ENCODE results near the gene RANBP1.

RANBP1 gene

DNA sequence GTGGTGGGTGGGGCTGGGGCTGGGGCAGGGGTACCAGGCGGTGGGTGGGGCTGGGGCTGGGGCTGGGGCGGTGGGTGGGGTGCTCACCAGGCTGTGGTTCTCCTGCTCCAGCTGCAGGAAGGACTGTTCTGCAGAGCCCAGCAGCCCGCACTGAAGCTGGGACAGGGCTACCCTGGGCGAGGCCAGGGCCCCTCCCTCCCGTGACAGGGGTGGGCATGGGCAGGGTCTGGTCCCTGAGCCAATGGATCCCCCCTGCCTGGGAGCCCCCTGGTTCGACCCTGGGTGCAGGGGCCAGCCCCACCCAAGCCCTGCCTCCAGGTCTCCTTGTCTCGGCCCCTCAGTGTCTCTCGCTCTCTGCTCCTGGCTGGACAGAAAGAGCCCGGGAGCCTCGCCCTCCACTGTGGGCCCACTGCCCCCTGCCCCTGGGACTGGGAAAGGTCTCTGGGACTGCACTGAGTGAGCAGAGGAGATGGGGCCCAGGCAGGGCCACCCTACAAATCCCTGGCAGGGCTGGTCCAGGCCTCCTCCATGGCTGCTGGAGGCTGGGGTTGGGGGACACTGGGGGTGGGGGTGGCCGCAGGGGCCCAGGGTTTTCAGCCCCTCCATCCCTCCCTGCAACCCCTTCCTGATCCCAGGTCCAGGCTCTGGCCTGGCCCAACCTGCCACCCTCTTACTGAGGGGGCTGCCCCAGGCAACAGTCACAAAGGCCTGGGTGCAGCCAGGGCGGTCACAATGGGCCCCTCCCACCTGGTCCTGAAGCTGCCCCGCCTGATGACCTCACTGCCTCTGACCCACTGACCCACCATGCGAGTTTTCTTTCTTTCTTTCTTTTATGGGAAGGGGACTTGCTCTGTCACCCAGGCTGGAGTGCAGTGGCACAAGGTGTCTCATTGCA is 34.7 kb downstream of the RANBP1 start, which contains the start of gene CCDC188:
Gene CCDC188 (minus strand): TSS at position 675 of the 895 bp plus-strand sequence. CDS start 69 bp downstream, at position 606.
- DNase-seq (ENCODE audit: low read depth), result no peak
- no peak within 1 kb of the TSS for H3K4me3 ChIP-seq (ENCODE audit: low read depth, low read length)
- TF ChIP-seq, protein P1, sequence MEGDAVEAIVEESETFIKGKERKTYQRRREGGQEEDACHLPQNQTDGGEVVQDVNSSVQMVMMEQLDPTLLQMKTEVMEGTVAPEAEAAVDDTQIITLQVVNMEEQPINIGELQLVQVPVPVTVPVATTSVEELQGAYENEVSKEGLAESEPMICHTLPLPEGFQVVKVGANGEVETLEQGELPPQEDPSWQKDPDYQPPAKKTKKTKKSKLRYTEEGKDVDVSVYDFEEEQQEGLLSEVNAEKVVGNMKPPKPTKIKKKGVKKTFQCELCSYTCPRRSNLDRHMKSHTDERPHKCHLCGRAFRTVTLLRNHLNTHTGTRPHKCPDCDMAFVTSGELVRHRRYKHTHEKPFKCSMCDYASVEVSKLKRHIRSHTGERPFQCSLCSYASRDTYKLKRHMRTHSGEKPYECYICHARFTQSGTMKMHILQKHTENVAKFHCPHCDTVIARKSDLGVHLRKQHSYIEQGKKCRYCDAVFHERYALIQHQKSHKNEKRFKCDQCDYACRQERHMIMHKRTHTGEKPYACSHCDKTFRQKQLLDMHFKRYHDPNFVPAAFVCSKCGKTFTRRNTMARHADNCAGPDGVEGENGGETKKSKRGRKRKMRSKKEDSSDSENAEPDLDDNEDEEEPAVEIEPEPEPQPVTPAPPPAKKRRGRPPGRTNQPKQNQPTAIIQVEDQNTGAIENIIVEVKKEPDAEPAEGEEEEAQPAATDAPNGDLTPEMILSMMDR (IDR thresholded peaks at IDR 0.05; ENCODE audit: low read depth, low read length, missing control alignments), result no peak

DNA sequence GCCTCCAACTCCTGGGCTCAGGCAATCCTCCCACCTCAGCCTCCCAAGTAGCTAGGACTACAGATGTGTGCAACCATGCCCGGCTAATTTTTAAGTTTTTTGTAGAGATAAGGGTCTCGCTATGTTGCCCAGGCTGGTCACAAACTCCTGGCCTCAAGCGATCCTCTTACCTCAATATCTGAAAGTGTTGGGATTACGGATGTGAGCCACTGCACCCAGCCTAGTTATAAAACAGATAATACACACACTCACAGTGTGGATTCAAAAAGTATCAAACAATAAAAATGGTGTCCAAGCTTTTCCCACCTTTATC is 35.3 kb downstream of the RANBP1 start:
- TF ChIP-seq, protein P1 (IDR thresholded peaks at IDR 0.05; ENCODE audit: low read depth, low read length, missing control alignments), result no peak
- H3K4me3 ChIP-seq (ENCODE audit: low read depth, low read length), result no peak overlapping the region
- DNase-seq (ENCODE audit: low read depth), result no peak

DNA sequence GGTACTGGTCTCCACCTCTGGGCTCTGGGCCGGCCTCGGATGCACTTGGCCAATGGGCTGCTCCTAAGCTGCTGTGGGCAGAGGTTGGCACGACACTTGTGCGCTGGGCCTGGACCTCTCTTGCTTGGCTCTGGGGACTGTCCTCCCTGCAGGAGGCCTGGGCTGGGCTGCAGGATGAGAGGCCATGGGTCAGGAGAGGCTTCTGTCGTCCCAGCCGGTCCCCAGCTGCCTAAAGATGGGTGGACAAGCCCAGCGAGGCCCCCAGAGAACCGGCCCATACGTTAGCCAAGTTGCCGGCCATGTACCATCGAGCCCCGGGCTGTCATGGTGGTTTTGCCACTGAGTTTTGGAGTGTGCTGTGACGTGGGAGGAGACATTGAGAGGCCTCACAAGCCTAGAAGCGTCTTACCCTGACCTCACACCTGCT is 36.6 kb downstream of the RANBP1 start:
- TF ChIP-seq, protein P1 (IDR thresholded peaks at IDR 0.05; ENCODE audit: low read depth, low read length, missing control alignments), result no peak
- H3K4me3 ChIP-seq (ENCODE audit: low read depth, low read length), result no peak overlapping the region
- no peak for DNase-seq (ENCODE audit: low read depth)

DNA sequence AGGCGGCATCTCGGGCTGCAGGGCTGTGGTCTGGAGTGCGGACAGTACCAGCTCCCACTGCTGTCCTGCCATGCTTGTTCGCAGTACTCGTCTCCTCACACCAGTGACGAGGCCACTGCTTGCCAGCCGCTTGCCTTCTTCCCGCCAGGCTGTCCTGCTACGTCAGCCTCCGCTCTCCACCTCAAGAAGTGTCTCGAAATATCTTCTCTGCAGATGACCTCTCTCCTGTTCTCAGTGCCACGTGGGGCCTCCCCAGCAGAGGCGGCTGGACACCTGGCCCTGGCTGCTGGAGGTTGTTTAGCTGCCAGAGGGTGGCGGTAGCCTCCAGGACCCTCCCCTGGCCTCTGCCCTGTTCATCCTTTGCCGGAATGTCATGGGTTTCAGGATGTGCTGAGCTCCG is 38.0 kb downstream of the RANBP1 start:
- H3K4me3 ChIP-seq (ENCODE audit: low read depth, low read length), result no peak overlapping the region
- TF ChIP-seq, protein P1 (IDR thresholded peaks at IDR 0.05; ENCODE audit: low read depth, low read length, missing control alignments), result no peak
- DNase-seq (ENCODE audit: low read depth), result no peak

DNA sequence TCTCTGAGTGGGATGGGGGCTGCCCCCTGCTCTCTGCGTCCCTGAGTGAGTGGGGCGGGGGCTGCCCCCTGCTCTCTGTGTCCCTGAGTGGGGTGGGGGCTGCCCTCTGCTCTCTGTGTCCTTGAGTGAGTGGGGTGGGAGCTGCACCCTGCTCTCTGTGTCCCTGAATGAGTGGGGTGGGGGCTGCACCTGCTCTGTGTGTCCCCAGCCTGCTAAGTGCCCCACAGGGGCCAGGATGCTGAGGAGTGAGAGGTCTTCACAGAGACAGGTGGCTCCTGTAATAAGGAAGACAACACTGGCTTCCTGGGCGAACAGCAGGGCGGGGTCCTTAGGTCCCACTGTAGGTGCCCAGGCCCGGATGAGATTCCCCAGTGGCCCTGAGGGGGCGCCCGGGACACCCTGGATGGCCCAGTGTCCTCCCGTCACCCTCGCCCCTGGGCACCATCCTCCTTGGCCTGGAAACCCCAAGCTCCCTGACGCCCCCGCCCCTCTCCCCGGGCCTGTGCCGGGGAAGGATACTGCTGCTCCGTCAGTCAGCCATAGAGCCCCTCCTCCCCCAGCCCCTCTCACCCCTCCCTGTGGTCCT is 38.8 kb downstream of the RANBP1 start:
- H3K4me3 ChIP-seq (ENCODE audit: low read depth, low read length), result no peak overlapping the region
- no peak for DNase-seq (ENCODE audit: low read depth)
- TF ChIP-seq, protein P1 (IDR thresholded peaks at IDR 0.05; ENCODE audit: low read depth, low read length, missing control alignments), result peak; percentile 26

DNA sequence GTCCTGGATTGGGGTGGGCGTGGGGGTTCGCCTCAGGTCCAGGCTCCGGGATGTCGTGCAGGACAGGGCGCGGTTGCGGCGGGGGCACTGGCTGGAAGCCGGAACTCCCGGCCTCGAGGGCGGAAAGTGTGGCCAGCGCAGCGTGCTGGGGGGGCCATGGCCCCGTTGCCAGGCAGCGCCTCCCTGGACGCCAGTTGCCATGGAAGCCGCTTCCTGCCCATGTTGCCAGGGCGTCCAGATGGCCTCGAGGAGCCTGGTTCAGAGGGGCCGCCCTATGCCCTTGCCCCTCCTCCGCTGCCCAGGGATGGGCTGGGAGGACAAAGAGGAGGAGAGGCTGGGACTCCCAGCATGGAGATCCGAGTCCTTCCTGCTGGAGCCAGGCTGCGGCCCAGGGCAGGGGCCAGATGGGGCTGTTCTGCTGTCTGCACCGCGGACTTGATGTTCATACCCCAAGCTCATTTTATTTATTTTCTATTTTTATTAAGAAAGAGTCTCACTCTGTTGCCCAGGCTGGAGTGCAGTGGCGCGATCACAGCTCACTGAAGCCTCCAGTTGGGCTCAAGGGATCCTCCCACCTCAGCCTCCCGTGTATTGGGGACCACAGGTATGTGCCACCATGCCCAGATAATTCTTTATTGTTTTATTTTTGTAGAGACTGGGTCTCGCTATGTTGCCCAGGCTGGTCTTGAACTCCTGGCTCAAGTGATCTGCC is 39.6 kb downstream of the RANBP1 start:
- TF ChIP-seq, protein P1 (IDR thresholded peaks at IDR 0.05; ENCODE audit: low read depth, low read length, missing control alignments), result no peak
- H3K4me3 ChIP-seq (ENCODE audit: low read depth, low read length), result no peak overlapping the region
- no peak for DNase-seq (ENCODE audit: low read depth)
